ENCODE measurements around the gene LATS2.
A peak's percentile ranks its signal among the peaks of the same experiment; 100 is the strongest.

LATS2 gene

DNA sequence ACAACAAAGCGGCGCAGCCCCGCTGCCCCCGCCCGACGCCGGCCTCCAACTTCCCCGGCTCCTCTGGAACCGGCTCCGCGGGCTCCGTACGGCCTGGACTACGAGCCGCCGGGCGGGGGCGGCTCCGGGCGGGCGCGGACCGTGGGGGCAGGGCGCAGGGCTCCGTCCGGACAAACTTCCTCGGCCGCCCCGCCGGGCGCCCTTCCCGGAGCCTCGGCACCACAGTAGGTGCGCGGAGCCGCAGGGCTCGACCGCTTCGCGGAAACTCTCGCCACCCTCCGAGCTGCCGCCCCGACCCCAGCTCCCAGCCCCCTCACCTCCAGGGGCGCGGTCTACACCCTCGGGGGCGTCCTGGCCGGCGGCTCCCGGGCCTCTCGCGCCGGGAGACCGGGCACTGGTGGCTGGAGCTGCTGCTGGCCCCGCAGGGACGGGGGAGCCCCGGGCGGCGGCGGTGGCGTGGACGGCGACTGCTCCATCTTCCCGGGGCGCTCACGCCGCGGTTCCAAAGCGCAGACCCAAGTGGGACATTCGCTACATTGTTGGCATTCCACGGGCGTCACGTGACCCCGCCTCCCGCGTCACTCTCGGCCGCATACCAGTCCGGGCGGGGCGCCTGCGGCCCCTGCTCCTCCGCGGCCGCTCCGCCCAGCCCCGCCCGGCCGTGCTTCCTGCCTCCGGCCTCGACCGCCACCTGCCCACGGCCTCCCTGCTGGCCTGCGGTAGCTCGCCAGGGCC, at the start of gene LATS2:
LATS2 (minus strand) TSS at position 558 of the 735 bp plus-strand sequence. CDS start 15,560 bp downstream, outside the sequence.
- DNase-seq, result peak in 55 of 56 donors; percentile 17 to 95 (median 73)

DNA sequence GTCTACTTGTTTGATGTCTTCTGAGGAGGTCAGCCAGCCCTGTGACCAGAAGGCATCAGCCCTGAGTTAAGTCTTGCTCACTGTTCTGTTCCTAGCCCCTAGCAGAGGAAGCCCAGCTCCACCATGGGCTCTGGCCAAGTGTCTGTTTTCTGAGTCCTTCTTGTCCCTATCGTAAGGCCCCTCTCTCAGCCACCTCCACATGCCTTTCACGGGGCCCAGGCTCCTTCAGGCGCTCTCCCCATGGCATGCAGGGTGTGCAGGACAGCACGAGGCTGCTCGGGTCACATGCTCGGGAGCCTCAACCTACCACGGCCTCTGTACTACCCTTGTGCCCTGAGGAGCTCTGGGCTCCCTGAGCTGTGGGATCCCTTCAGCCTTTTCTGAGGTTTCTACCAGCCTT, 47.8 kb upstream of the LATS2 start:
- DNase-seq, result no peak

DNA sequence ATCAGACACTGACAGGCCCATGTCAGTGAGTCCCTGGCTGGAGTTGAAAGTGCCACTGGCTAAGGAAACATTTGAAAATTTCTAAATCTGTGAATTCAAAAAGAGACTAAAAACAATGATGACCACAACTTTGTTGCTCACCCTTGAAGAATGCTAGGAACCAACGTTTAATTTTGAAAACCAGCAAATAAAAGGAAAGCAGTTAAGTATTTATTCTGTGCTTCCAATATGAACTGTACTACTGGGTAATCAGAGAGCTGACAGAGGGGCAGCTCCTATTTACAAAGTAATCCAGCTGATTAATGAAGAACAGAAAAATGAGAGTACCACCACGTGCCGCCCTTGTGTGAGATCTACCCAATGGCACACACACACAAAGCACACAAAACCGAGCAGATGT, 44.7 kb upstream of the LATS2 start:
- DNase-seq, result no peak

DNA sequence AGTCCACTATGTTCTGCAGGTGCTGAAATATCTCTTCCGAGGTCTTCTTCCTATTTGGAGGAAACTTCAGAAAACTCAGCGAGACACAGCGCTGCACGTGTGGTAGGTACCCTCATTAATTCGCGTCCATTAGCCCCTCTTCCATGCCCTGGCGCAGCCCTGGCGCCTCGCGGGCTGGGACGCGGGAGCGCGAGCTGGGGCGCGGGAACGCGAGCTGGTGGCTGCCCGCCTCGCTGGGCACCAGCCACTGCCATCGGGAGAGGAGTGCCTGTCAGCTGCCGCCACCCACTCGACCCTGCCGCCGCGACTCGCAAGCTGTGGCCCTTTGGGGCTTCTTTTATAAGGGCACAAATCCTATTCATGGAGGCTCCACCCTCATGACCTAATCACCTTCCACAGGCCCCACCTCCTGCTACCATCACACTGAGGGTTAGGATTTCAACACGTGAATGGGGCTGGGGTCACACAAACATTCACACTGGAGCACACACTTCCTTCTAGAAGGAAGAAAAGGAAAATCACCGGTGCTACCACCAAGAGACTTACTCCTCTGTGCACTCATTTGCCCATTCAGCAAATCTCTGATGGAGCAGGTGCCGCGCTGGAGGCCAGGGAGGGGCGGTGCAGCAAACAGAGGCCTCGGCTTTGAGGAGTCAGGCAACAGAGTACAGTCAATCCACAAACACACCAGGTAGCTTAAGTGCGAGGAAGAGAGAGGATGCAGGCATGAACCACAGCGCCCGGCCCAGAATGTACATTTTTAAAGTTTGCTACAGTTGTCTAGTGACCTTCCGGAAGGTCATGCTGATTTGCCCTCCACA, 43.0 kb upstream of the LATS2 start:
- DNase-seq, result no peak

DNA sequence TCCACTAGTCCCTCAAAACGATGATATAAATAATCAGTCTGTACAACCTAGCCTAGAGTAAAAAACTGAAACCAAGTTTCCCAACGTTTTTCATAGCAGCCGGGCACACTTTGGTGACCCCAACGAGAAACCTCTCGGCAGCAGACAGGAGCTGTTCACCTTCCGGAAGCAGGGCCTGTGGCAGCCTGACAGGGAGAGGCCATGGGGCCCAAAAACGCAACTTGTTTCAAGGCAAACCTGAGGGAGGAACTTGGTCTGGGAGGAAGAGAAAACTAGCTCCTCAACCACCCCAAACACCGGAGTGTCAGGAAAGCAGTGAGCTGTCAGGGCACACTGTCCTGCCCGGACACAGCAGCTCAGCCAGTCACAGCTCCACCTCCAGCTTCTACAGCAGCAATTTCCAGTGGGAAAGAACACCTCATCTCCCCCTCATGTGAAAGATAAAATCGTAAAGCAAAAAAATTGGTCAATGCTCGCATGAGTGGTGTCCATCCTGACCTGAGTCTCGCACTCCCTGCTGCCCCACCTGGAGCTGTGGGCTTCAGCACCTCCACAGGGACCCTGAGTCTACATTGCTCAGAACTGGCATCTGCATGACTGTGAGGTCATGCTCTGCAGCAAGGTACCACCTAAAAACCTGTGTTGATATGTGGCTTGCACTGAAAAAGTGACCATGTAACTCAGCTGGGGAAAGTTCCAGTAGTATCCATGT, 40.6 kb upstream of the LATS2 start:
- DNase-seq, result no peak

DNA sequence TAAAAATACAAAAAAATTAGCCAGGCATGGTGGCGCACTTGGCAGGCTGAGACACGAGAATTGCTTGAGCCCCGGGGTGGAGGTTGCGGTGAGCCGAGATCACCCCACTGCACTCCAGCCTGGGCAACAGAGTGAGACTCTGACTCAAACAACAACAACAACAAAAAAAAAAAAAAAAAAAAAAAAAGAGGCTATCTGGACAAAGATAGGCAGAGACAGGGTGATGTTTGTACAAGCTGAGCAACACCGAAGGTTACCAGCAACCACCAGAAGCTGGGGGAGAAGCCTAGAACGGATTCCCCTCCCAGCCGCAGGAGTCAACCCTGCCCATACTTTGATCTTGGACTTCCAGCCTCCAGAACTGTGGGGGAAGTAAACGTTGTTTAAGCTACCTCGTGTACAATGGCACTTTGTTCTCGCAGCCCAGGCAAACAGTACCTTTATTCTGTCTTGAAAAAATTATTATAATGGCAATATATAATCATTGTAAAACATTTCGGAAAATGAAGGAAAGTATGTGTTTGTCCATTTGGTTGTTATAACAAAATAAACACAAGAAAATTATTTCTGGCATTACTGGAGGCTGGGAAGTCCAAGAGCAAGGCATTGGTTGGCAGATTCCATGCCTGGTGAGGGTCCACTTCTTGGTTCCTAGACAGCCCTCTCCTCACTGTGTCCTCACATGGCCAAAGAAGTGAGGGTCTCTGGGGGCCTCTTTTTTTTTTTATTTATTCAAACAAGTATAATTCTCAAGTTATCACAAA, 39.8 kb upstream of the LATS2 start:
- DNase-seq, result no peak

DNA sequence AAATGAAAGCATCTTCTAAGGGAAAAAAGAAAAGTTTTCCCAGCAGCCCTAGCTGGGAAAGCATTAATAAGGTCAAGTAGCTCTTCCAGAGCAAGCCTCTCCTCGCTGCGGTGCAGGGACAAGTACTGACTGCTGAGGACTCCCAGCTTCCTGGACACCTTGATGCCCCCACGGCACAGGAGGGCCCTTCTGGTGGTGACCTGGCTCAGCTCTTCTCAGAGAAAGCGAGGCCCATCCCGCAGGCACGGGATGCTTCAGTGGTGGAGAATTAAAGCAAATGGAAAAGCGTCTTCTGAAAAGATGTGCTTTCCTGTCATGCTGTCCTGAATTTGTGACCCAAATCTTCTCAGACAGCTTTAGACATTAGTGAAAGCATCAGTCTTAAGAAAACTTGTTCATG, 38.8 kb upstream of the LATS2 start:
- no peak for DNase-seq

DNA sequence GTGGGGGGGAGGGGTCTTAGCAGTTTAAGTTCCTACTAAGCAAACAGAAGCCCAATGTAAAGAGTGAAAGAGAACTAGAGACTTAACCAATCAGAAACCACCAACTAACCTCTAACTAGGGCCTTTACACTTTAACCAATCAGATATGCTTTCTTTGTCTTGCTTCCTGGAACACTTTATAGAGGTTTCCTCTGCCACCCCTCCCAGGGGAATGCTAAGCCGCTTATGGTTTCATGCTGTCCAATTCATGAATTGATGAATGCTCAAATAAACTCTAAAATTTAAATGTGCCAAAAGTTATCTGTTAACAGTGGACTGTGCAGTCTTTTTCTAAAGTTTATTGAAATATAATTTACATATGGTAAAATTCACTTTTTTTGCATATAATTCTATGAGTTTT, 33.9 kb upstream of the LATS2 start:
- no peak for DNase-seq

DNA sequence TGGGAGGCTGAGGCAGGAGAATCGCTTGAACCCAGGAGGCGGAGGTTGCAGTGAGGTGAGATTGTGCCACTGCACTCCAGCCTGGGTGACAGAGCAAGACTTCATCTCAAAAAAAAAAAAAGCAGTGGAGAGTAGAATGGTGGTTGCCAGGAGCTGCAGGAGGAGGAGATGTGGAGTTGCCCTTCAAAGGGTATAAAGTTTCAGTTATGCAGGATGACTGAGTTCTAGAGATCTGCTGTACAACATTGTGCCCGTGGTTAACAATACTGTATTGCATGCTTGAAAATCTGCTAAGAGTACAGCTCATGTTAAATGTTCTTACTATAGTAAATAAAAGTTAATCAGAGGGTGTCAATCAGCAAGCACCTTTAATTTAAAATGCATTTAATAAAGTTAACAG, 28.4 kb upstream of the LATS2 start:
- DNase-seq, result no peak

DNA sequence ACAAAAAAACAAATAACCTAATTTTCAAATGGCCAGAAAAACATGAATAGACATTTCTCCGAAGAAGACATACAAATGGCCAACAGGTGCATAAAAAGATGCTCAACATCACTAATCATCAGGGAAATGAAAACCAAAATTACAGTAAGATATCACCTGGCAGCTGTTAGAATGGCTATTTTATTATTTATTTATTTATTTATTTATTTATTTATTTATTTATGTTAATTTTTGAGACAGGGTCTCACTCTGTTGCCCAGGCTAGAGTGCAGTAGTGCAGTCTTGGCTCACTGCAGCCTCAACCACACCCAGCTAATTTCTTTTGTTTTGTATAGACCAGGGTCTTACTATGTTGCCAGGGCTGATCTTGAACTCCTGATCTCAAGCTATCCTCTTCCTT, 27.1 kb upstream of the LATS2 start:
- no peak for DNase-seq

DNA sequence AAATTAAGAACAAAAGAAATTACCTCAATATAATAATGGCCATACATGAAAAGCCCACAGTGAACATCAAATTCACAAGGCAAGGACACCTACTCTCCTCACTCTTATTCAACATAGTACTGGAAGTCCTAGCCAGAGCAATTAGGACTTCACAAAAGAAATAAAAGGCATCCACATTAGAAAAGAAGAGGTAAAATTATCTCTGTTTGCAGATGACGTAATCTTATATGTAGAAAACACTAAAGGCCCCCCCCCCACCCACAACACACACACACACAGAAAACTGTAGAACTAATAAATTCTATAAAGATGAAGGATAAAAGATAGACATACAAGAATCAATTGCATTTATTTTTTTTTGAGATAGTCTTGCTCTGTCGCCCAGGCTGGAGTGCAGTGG, 25.5 kb upstream of the LATS2 start:
- no peak for DNase-seq

DNA sequence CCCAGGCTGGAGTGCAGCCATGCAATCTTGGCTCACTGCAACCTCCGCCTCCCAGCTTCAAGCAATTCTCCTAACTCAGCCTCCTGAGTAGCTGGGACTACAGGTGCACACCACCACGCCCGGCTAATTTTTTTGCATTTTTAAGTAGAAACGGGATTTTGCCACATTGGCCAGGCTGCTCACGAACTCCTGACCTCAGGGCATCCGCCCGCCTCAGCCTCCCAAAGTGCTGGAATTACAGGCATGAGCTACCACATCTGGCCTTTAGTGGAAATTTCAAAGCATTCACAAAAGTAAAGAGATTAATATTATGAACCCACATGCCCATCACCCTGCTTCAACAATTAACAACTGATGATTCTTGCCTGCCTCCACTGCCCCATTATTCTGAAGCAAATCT, 20.5 kb upstream of the LATS2 start:
- no peak for DNase-seq

DNA sequence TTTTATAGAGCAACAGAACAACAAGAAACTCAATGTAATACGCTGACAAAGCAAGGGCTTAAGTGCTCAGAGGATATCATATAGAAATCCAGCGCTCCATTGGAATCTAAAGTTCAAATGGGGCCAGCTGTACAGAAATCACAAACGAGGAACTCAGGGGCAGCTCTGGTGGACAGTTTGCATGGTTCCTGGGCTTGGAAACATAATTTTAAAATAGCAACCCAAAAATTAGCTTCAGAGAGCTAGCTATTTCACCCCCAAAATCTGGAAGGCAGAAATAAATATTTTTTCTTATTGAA, 19.2 kb upstream of the LATS2 start:
- DNase-seq, result no peak

DNA sequence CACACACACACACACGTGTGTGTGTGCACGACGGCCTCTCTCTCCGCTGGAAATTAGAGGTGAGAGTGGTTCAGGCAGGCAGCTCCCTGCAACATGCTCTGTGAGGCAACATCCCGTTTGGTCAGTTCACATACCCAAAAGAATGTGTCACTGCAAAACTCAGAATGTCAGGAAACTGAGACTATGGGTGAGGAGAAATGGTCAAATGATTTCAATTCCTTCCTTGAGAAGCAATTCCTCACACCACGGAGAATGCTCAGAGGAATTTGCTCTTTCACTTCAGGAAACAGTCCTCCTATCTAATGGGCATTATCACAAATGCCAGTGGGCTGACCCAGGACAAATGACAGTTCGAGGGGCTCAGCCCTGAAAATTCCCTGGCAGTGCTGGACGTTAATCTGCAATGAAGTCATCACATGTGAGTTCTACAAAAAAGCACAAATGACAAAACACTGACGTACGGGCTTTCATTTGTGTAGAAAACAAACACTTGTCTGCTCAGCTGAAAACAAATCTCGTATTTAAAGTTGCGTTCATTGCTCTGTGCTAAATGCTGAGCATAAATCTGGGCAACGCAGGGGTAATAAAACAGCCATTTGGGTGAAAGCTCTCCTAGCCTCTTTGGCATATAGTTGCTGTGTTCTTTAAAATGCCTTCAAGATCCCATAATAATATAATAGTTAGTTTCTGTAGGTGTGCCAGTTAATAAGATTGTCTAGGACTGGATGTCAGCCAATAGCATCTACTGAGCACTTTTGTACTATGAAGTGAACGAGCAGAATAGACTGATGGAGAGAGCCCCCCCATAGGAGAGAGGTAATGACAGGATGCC, 18.6 kb upstream of the LATS2 start:
- peak in 1 of 56 donors; percentile 7 for DNase-seq

DNA sequence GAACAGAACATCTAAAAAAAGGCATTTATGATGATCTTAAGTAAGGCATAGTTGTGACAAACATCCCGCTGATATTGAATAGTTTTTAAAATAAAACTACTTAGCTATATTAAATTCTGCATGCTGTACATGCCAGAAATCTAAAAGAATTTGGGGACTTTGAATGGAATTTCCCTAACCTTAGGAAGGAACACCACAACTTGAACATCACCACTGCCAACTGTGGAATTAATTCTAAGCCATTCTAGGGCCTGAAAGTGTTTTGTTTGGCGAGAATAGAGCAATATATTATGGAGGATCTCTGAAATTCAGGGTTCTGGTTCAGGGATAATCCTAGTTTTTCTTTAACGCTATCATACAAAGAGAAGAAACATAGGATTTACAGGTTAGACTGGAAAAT, 17.8 kb upstream of the LATS2 start:
- DNase-seq, result no peak

DNA sequence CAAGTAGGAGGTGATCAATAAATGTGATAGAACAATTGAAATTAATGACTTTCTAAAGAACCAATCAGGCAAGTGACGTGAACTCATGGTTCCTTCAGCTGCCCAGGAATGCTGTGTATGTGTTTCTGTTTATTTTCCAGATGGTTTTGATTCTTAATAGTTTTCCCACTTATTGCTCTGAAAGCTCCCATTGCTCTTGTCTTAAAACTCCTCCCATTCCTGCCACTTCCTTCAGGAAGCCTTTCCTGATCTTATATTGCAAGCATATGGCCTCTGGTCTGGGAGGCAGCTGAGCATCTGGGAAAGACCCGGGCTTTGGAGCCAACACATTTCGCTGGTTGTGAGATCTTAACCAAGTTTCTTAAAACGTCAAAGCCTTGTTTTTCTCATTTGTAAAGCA, 17.1 kb upstream of the LATS2 start:
- no peak for DNase-seq

DNA sequence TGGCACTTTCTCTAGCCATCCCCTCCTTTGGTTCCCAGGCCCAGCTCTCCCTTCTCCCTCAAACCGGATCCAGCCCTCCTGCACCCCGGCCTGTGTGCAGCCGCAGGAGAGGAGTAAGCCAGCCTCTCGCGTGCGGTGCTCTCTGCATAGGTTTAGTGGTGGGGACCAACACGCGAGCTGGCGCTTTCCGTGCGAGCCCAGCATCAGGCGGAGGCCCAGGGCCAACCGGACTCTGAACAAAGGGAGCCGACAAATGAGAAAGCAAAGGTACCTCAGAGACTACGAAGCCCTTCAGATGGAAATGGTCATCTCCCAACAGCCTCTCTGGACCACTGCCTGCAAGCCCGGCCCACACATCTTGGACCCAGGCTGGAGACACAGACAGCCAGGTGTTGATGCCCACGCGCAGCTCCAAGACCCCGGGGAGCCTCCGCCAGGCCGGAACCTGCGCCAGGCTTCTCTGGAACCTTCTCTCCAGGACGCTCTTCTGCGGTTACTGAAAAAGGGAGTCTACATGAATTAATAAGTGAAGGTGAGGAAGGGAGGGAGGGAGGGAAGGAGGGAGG, 16.5 kb upstream of the LATS2 start:
- no peak for DNase-seq

DNA sequence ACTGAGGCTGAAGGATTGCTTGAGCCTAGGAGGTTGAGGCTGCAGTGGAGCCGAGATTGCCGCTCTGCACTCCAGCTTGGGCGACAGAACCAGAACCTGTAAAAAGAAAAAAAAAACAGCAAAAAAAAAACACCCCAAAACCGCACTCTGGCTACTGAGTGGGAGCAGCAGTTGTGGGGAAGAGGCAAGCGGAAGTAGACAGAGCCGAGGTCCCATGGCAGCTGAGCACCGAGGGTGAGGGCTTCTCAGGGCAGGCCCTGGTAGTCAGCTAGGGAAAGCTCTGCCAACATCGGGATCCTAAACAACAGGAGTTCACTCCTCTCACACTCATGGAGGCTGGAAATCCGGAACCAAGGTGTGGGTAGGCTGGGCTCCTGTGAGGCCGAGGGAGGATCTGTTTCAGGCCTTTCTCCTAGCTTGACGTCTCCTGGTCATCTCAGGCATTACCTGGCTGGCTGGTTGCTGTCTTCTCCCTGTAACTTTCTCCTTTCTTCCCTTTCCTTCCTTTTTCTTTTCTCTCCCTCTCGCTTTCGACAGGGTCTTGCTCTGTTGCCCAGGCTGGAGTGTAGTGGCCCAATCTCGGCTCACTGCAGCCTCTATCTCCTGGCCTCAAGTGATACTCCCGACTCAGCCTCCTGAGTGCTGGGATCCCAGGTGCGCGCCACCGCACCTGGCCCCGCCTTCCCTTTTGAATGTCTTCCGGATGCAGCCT, 15.8 kb upstream of the LATS2 start:
- no peak for DNase-seq

DNA sequence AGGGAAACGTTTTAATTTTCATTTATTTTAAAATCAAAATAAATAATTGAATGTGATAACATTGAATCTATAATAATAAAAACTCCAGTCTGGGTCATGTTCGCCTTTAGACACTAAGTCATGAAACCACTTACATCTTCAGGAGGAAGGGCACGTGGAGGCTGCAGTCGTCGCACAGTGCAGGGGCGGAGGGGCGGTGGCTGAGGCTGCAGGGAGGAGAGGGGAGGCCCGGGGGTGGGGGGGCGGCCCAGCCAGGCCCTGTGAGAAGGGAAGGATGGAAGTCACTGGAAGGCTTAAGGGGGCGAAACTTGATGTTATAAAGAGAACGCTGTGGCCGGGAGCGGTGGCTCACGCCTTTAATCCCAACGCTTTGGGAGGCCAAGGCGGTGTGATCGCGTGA, 14.9 kb upstream of the LATS2 start:
- no peak for DNase-seq

Data from amygdala (tissue), 56 donors.